Measurements from ENCODE around the gene ZNF526. TPM values are rescaled to one million over a fixed set of nuclear protein-coding genes. Genes with fewer than 3 reads are reported as not detected.

Gene ZNF526
- total and polyA plus RNA-seq, 9 of the 15 experiments (the other 6 are each of a cell fraction or from before 2014, with no cell fraction given): 1.3 to 17.9 (median 6.2) TPM

GRCh38 chr19:42252365-42253244 lies 32.5 kb downstream of the ZNF526 start (continued):
- TF ChIP-seq, protein P1, sequence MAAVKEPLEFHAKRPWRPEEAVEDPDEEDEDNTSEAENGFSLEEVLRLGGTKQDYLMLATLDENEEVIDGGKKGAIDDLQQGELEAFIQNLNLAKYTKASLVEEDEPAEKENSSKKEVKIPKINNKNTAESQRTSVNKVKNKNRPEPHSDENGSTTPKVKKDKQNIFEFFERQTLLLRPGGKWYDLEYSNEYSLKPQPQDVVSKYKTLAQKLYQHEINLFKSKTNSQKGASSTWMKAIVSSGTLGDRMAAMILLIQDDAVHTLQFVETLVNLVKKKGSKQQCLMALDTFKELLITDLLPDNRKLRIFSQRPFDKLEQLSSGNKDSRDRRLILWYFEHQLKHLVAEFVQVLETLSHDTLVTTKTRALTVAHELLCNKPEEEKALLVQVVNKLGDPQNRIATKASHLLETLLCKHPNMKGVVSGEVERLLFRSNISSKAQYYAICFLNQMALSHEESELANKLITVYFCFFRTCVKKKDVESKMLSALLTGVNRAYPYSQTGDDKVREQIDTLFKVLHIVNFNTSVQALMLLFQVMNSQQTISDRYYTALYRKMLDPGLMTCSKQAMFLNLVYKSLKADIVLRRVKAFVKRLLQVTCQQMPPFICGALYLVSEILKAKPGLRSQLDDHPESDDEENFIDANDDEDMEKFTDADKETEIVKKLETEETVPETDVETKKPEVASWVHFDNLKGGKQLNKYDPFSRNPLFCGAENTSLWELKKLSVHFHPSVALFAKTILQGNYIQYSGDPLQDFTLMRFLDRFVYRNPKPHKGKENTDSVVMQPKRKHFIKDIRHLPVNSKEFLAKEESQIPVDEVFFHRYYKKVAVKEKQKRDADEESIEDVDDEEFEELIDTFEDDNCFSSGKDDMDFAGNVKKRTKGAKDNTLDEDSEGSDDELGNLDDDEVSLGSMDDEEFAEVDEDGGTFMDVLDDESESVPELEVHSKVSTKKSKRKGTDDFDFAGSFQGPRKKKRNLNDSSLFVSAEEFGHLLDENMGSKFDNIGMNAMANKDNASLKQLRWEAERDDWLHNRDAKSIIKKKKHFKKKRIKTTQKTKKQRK (IDR thresholded peaks at IDR 0.05; ENCODE audit: borderline replicate concordance, low read depth, low read length): no peak
- TF ChIP-seq CSDE1 (IDR thresholded peaks at IDR 0.05) (no peak), SNRNP70 (optimal IDR thresholded peaks at IDR 0.05; ENCODE audit: low read depth, low read length) (no peak), AFF4 (CRISPR knock-in tag; IDR thresholded peaks at IDR 0.05) (no peak), ZNF263 (CRISPR knock-in tag; IDR thresholded peaks at IDR 0.05; ENCODE audit: borderline replicate concordance) (no peak), CEBPB (tag; IDR thresholded peaks at IDR 0.05) (no peak), RUNX1 (IDR thresholded peaks at IDR 0.05; ENCODE audit: low read depth) (no peak), ZBTB11 (CRISPR knock-in tag; IDR thresholded peaks at IDR 0.05) (no peak), ARID2 (IDR thresholded peaks at IDR 0.05) (no peak), ZNF766 (CRISPR knock-in tag; conservative IDR thresholded peaks at IDR 0.05) (no peak), CHCHD3 (CRISPR knock-in tag; IDR thresholded peaks at IDR 0.05) (no peak)
- TF ChIP-seq, protein P2, sequence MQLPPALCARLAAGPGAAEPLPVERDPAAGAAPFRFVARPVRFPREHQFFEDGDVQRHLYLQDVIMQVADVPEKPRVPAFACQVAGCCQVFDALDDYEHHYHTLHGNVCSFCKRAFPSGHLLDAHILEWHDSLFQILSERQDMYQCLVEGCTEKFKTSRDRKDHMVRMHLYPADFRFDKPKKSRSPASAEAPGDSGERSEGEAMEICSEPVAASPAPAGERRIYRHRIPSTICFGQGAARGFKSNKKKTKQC (CRISPR knock-in tag; IDR thresholded peaks at IDR 0.05): no peak

Measured in K562 (cell line).